GM18870 (cell line): ENCODE data around the gene QRICH2.

Experiments used
- ATAC-seq: cut with Tn5 transposase; IDR thresholded peaks from one replicate; pipeline ENCODE4 v1.9.1; 2021; ENCODE audit warnings: moderate library complexity; ENCODE audit not compliant: unreplicated experiment

QRICH2 gene

DNA sequence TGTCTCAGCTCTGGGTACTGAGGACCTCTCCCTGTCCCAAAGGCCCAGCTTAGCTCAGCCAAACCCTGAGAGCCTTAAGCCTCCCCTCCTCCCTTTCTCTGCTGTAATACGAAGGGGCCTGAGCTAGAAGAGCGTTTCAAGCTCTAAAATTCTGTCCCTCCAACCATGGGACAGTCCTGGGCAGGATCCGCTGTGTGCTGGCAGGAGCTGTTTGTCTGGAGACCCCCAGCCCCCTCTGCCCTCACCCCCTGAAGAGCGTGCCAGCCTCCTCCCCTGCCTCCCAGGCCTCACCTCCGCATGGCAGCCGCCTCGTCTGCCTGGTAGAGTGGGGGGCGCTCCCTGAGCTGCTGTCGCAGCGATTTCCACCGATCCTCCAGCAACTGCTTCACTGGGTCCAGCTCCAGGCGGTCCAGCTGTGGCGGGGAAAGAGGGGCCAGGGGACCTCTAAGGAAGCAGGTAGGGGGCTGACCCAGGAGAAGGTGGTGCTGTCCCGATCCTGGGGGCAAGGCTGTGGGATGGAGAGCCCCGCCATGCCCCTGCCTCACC is 28.3 kb downstream of the QRICH2 start:
- ATAC-seq: no peak

DNA sequence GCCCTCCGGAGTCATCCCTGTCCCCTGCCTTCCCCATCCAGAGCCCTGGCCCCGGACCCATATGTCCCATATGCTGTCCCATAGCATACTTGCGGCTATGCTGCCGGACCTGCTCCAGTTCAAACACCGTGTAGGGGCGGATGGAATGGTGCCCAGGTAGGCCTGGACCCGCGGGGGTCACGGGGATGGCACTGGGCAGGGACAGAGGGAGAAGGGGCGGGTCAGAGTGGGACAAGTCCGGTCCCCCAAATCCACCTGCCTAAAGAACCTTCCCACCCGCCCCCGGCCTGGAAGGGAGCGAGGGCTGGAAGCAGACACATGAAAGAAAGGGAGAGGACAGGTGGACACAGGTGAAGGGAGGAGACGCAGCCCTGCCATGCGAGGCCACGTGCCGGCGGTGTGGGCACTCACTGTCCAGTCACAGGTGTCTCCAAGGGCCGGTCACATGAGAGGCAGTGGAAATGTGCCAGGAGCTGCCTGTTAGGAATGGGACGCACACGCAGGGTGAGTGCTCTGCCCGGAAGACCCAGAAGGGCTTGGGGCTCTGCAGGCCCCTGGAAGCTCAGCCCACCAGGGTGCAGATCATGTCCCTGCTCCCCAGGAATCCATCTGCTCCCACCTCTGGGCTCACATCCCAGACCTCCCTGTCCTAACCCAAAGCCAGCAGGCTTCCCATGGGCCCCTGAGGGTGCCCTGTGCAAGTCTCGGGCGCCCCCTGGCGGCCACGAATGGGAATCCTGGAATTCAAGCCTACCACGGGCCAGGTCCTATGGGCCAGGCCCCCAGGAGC is 28.9 kb downstream of the QRICH2 start:
- ATAC-seq: no peak

DNA sequence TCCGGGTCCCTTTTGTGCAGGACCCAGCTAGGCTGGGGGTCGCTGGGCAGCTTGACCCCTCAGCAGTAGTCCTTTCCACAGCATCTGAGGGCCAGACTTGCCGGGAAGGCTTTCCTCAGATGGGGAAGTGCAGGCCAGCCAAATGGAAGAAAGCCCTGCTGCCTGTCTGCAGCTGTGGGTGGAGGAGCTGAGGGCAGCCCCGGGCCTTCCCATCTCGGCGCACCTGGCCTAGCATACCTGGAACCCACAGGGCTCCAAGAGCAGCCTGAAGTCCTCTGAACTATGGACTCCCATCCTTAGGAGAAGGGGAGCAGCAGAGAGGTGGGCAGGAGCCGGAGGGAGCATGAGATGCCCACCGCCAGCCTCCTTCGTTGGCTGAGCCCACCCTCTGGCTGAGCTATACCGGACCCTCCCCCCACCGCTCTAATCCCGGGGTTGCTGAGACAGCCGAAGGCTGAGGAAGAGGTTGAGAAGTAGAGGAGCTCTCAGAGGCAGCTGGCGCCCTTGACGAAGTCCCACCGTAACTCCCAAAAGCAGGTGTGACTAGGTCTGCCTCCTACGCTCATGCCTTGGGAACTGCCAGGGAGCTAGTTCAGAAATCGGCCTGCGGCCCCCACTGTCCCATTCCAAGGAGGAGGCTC is 29.7 kb downstream of the QRICH2 start:
- ATAC-seq: no peak

DNA sequence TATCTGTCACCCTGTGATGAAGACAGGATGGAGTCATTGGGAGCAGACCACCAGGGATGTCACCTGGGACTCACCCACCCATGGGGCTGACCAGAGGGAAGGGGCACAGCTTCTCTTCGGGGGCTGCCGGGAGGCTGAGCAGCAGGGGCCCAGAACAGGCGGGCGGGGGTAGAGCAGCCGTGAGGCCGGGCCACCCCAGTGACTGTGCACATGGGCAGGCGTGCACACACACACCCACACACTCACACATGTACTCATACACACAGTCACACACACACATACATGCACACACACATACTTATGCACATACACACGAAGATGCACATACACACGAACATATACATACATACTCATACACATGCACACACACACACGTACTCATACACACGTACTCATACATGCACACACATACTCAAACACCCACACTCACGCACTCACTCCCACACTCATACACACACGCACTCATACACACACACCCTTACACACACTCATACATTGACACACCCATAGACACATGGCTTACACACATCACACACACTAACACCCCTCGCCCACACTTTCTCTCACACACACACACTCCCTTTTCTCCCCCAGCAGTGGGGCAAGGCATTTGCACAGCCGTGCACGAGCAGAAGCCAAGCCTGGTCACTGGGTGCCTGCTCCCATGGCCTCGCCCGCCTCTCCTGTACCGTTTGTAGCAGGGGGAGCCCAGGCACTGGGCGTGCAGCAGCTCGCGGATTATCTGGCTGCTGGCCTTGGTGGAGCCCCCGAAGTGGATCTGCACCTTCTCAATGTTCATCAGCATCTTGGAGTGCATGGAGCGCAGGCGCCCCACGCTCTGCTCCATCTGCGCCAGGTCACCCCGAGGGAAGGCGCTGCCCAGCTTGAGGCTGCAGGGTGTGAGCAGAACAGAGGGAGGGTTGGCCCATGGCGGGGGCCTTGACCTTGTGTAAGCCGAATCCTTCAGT is 30.5 kb downstream of the QRICH2 start:
- ATAC-seq: no peak

DNA sequence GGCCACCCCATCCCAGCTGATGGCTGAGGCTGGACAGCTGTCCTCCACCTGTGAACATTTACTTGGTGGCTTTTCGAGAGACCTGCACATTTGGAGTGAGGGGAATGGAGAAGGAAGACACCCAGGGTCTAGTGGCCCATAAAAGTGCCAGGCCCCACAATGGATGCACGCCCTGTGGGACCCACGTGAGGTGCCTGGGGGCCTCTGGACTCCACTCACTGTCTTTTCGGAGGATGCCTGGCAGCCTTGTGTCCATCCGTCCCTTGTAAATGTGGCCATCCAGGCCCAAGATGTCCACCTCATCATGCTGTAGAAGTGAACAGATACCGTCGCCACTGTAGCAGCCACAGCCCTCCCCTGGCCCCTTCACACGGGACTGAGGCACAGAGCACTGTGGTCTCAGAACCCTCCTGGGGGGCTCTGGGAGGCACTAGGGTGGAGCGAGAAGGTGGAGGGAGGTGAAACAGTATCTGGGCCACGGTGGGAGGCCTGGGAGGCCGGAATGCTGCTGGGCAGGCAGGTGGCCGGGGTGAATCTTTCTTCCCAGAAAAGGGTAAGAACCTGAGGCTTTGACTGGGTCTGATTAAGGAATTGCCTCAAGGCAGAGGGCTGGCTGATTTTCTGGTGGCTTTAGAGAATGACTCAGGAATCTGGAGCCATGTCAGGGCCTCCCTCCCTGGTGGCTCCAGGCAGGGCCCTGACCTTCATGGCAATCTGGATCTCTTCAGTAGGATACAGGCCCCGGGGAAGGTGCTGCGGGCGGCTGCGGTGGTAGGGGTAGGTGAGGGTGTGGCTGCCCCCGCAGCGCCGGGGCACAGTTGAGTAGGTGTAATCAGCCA is 31.4 kb downstream of the QRICH2 start:
- no peak for ATAC-seq

DNA sequence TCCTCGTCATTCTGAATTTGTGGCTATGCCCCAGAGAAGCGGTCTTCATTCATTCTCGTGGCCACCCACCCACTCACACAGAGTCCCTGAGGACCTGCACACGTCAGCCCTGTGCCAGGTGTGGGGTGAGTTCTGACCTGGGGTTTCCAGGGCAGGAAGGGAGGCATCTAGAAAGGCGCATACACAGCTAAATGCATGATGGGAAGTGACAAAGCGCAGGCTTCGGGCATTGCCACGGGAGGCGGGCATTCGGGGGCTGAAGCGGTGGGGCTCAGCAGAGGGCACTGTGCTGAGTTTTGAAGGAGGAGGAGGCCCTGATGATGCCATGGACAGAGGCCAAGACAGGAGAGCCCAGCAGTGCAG is 32.0 kb downstream of the QRICH2 start:
- no peak for ATAC-seq

DNA sequence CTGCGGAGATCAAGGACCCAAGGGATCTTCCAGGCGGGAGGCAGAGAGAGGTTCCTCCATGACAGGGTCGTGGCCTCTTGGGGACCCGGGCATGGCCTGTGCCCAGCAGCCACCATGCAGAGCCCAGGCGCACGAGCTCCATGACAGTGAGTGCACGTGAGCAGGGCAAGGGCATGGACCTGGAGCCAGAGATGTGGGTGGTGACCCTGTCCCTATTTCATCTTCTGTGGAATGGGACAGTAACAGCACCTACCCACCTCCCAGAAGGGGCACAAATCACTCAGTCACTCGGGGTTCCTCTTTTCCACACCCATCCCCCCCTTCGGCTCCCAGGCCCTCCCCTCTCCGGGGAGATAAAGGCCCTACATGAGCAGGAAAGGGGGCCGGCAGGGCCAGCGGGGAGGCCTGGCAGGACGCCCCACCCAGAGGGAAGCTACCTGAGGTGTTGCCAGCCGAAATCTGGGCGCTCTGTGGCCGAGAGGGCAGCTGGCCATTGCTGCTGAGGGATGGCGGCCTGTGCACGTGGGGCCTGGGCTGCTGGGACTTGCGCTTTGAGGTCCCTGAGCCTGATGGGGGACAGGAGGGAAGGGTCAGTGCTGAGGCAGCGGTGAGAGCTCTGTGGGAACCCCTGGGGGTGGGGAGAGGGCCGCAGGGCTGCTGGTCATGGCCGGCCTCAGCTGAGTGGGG is 32.6 kb downstream of the QRICH2 start:
- no peak for ATAC-seq

DNA sequence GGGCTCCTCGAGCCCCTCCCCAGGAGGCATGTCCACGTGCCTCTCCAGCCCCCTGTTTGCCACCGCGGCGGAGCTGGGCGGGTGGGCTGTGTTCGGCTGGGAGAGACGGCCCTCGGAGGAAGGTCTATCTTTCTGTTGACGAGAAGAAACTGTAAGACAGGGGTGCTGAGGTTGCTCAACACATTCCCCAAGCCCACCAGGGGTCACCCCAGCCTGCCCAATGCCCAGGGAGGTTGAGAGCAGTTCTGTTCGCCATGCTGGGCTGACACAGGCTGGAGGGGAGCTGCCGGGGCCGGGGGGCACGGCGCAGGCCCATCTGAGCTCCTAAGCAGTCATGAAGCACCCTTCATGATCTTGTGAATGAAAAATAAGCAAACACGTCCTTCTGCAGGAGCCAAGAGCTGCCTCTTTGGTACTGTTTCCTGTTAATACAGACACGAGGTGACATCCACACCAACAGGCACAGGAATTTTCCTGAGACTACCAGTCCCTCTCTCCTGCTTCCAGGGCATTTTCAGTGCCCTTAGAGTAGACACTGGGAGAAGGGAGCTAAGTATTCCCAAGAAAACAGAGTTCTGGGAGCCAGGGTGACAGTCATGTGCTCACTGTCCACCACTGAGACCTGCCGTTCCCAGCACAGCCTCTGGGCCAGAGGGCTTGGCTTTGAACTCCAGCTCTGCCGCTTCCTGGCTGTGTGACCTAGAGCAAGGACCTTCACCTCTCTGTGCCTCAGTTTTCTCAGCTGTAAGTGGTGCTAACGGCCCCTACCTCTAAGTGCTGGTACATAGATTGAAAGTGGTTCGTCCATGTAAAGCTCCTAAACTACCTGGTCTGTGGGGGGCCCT is 33.7 kb downstream of the QRICH2 start:
- ATAC-seq: no peak

DNA sequence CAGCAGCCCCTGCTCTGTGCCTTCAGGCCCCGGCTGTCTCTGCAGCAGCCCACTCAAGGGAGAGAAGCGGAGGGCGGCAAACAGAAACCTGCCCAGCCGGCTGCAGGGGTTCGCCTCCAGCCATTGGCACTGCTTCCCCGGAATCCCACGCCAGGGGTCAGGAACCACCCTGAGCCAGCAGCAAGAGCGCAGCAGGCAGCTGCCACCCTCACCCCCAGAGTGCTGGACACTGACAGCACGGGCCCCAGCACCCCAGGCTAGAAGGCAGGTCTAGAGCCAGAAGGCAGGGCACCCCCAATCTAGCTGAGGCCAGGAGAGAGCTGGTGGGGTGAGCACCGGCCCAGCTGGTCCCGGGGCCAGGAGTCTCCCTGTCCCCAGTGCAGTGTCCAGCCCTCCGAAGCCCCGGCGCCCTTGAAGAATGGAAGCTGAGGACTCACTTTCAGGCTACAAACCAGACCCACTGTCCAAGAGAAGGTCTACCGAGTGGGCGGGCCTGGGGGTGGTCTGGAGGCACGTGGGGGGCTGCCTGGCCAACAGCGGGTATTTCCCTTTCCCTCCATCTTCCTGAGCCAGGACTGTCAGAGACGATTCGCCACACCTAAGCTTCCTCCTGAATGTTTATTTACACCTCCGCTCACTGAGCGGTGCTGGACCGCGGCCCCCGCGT is 34.5 kb downstream of the QRICH2 start:
- no peak for ATAC-seq

DNA sequence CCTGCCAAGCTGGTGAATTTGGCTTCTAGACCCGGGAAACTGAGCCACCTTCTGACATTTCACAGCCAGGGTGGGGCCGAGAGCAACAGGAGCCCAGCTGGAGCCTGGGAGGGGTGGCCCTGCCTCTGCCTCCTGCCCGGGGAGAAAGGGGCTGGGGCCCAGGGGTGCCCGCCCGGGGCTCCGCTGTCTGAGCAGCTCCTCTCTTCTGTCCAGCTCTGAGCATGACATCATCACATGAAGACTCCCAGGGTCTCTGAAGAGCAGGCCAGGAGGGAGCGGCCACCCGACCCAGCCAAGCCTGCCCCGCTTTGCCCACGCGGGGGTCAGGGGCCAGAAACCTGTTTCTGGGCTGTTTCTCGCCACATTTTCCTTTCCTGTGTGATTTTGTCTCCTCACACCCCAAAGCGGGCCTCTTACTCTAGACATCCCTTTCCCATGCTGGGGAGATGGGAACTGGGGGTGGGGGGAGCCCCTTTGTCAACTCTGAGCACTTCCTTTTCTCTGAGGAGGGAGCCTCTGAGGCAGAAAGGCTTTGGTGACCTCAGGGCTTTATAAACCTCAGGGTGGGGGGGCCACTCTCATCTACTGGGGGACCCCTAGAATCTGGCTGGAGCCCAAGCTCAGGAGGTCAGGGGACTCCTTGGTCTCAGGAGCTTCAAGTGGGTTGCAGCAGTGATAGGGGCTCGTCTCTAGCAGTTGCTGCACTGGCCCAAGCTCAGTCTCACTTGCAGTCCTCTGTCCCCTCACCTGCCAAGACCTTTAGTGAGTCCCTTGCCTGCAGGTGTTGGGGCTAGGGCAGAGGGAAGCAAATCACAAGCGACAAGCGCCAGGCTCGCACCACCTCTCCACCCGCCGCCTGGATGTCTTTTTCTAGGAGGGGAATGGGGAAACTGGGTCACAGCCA is 35.3 kb downstream of the QRICH2 start:
- peak; percentile 21 for ATAC-seq

DNA sequence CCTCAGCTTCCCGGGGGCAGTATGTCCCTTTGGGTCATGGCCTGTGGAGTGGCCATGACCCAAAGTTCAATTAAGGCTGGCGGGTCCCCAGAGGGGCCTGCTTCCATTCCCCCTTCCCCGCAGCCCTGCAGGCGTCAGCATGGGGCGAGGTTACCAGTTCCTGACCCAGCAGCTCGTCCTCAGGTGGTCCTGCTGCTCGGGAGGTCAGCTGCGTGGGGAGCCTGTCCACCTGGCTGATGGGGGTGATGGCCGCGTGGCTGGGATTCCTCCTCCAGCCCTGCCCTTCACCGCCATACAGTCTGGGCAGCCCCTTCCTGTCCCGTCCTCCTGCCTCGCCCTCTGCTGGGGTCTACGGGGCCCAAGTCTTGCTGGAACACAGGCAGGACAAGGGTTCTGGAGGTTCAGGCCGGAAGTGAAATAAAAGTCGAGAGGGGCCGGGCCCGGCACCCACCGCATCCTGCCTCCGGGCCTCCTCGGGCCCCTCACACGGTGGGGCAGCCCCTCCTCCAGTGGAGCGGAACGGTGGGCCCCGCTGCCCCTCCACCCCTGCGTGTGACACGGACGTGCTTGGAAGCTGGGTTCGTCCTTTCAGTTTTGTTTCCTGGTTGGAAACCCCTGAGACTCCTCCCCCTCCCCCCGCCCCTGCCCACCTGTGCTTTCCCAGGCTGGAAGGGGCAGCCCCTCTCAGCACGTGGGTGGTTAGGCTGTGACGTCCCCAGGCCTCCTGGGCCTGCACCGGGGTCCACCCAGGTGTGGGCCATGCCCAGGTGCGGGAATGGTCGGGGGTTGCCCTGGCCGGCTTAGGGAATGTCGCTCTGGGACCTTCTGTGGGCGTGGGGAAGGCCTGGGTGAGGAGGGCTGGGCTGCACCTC is 36.2 kb downstream of the QRICH2 start:
- peak; percentile 33 for ATAC-seq

DNA sequence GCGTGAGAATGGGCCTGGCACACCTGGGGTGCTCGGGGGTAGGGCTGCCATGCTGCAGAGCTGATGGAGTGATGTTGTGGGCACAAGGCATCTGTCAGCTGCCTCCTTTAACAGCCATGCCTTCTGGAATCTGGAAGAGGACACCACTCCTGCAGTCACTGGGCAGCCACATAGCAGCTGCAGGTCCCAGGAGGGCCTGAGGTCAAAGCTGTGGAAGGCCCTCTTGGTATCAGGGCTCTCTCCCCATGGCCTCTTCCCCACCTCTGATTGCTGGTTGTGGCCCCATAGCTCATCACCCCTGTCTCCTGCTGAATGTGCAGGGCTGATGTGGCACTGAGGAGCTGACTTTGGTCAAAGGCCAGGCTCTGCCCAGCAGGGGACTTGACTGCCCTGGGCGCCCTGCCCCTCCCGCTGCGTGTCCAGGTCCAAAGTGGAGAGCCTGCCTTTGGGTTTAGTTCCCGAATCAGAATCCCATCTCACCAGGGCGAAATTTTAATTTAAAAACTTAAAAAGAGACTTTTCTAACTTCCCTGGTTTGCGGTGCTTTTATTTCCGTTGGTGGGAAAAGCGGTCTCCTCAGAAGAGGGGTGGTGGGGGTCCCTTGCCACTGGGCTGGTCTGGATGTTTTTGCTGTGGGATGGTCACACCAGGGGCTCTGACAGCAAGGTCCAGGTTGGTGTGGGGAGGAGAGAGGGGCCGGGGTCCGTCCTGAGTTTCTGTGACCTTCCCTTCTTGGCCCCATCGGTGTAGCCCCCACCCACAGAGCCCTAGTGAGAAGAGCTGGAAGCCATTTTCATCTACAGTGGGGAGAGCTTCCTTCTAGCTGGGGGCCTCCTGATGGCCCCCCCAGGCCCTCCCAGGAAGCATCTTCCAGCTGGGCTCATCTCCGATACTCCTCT is 37.1 kb downstream of the QRICH2 start:
- no peak for ATAC-seq

DNA sequence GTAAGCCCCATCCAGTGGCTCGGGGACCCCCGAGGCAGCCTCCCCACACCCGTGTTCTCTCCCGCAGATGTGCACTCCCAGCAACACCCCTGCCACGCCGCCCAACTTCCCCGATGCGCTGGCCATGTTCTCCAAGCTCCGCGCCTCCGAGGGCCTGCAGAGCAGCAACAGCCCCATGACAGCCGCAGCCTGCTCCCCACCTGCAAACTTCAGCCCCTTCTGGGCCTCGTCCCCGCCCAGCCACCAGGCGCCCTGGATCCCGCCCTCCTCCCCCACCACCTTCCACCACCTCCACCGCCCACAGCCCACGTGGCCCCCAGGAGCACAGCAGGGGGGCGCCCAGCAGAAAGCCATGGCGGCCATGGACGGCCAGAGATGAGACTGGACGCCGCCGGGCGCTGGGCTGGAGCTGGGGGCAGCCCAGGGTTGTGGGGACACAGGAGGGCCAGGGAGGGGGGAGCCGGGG is 37.9 kb downstream of the QRICH2 start:
- ATAC-seq: no peak

DNA sequence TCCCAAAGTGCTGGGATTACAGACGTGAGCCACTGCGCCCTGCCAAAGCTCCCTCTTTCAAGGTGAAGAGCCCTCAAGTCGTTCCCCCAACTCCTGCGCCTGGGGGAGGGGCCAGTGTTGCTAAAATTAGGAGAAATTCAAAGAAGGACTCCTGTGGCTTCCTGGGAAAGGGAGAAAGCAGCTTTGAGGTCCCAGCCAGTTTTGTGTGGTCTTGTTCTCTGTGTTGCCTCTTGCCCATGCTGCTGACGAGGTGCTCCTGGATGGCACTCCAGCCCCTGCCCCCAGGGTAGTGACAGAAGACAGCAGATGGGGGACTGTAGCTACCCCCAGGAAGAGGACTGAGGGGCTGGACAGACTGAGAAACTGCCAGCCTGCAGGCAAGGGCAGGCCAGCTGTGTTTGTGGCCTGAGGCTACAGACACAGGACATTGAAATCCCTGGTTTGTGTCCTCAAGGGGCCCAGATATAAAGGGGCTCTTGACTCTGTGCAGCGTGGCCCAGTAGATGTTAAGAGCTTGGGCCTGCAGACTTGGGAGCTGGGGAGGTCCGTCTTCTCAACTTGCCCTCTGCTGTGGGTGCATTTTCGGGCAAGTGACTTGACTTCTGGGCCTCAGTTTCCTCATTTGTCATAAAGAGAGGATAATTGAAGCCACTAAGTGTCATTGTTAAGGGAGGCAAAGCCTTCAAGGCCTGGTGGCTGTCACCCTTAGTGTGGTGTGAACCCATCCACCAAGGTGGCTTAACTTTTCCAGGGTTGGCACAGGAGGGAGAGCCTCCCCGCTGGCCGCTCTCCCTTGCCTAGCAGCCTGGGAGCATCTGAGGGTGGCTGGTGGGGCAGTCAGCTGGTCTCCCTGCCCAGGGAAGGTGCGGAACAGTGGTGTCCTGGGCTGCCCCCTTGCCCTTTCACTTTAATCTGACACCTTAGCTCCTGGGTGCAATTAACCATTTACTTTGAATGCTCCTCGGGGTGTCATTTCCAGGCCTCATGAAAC is 38.8 kb downstream of the QRICH2 start:
- ATAC-seq: no peak
